ENCODE data around the gene DYRK3. TPM values are rescaled to one million over a fixed set of nuclear protein-coding genes. Genes with fewer than 3 reads are reported as not detected.
A peak's percentile ranks its signal among the peaks of the same experiment; 100 is the strongest.

The DYRK3 gene
- total and polyA plus RNA-seq, 12 donors, result 4.1 to 31.1 (median 20.8) TPM

DNA sequence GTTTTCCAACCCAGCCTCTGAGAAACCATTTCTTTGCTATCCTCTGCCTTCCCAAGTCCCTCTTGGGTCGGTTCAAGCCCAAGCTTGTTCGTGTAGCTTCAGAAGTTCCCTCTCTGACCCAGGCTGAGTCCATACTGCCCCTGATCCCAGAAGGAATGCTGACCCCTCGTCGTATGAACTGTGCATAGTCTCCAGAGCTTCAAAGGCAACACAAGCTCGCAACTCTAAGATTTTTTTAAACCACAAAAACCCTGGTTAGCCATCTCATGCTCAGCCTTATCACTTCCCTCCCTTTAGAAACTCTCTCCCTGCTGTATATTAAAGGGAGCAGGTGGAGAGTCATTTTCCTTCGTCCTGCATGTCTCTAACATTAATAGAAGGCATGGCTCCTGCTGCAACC is 46.8 kb upstream of the DYRK3 start:
- no peaks in the 10 kb centered on the region for H3K9me3 ChIP-seq
- no peak overlapping the region for H3K4me3 ChIP-seq
- WGBS, 2 donors, result 78 to 79% methylated on average over 6 of the region's 6 CpGs
- TF ChIP-seq, protein P1, sequence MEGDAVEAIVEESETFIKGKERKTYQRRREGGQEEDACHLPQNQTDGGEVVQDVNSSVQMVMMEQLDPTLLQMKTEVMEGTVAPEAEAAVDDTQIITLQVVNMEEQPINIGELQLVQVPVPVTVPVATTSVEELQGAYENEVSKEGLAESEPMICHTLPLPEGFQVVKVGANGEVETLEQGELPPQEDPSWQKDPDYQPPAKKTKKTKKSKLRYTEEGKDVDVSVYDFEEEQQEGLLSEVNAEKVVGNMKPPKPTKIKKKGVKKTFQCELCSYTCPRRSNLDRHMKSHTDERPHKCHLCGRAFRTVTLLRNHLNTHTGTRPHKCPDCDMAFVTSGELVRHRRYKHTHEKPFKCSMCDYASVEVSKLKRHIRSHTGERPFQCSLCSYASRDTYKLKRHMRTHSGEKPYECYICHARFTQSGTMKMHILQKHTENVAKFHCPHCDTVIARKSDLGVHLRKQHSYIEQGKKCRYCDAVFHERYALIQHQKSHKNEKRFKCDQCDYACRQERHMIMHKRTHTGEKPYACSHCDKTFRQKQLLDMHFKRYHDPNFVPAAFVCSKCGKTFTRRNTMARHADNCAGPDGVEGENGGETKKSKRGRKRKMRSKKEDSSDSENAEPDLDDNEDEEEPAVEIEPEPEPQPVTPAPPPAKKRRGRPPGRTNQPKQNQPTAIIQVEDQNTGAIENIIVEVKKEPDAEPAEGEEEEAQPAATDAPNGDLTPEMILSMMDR (IDR thresholded peaks at IDR 0.05), result no peak
- H3K36me3 ChIP-seq, result peaks cover 0 to 91% (median 49%) of the 10 kb centered on the region in 9 donors
- intact Hi-C loops (cut with DNase I), result no loop called here
- DNase-seq, result no peak
- H3K27me3 ChIP-seq, result no peaks in the 10 kb centered on the region
- peaks cover 0 to 44% (median 9%) of the 10 kb centered on the region in 9 donors for H3K4me1 ChIP-seq
- H3K27ac ChIP-seq, result peak overlapping the region in 4 of 10 donors; percentile 7 to 50 (median 37)
- ATAC-seq, result no peak

DNA sequence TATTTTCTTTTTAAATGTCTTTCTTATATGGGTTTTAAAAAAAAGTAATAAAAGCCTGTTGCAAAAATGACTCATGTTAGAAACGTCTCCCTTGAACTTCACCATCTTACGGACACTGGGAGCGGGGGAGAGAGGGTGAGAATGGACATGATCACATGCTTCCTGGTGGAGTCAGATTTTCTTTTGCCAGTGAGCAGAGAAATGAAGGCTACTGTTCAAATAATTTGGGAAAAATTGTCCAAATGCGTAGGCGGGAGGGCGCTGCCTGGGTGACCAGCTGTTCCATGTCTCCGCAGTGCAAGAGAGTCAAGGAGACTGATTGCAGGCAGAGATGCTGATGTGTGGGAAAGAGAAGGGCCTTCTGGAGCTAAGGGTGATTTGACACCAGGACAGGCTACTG is 46.1 kb upstream of the DYRK3 start:
- intact Hi-C loops (cut with DNase I), result no loop called here
- ATAC-seq (peak; percentile 52 to 85 (median 68)), DNase-seq (peak in 1 of 2 donors; percentile 45)
- Histone ChIP-seq H3K4me3 (no peak overlapping the region), H3K27me3 (no peaks in the 10 kb centered on the region), H3K9me3 (no peaks in the 10 kb centered on the region), H3K4me1 (peaks cover 0 to 38% (median 8%) of the 10 kb centered on the region in 9 donors), H3K27ac (peak overlapping the region in 5 of 10 donors; percentile 9 to 50 (median 33)), H3K36me3 (peaks cover 0 to 94% (median 52%) of the 10 kb centered on the region in 9 donors)
- TF ChIP-seq, protein P1 (IDR thresholded peaks at IDR 0.05), result no peak
- 67% methylated on average over 7 of the region's 7 CpGs for WGBS, 2 donors

DNA sequence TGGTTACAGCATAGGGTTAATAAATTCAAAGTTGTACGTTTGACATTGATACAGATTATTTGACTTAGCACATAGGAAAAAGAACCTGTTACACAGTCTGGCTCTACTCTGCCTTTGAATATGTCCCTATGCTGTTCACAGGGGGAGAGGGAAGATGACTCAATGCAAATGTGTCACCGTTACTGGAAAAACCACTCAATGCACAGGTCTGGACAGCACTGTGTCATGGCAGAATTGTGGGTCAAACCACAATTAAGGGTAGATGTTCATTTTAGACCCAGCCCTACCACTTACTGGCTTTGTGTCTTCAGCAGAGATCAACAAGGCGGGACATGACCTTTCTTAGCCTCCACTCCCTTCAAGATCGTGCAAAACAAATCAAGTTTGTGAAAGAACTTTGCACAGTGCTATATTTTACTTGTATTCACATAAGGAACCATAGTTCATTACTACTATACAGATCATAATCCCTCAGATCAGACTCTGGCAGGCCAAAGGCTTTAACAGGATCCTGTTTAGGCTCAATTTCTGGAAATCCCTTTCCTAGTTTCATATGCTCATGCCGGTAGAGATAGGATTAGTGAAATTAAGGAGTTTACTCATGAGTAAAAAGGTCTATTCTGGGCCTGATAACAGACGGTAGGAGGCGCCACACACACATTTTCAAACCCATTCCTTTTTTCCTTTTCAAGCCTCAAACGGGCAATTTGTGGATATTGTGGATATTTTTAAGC is 45.1 kb upstream of the DYRK3 start:
- Histone ChIP-seq H3K27ac (peak overlapping the region in 1 of 10 donors; percentile 46), H3K27me3 (no peaks in the 10 kb centered on the region), H3K4me1 (peaks cover 0 to 33% (median 6%) of the 10 kb centered on the region in 9 donors), H3K36me3 (peaks cover 0 to 99% (median 56%) of the 10 kb centered on the region in 9 donors), H3K9me3 (no peaks in the 10 kb centered on the region), H3K4me3 (no peak overlapping the region)
- TF ChIP-seq, protein P1 (IDR thresholded peaks at IDR 0.05), result peak in 5 of 9 donors; percentile 6 to 35 (median 10)
- ATAC-seq, result peak in 1 of 8 donors; percentile 16
- intact Hi-C loops (cut with DNase I), result no loop called here
- DNase-seq, result no peak
- WGBS, 2 donors, result 61 to 63% methylated on average over 8 of the region's 8 CpGs

DNA sequence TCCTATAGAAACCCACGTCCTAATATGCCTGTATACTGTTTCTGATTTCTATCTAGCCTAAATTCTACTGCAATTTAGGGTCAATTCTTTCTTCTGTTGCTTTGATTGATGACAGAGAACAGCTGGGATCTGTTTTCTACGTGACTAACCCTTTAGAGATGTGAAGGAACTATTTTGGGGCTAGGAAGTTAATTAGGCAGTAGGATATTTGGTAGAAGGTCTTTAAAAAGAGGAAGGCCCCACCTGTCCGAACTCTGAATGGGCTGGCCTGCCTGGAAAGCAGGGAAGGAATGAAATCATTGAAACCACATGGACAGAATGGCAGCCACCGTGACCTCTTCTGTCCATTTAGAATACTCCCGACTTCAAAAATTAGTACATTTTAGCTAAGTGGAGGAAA is 44.1 kb upstream of the DYRK3 start:
- Histone ChIP-seq H3K4me1 (peaks cover 0 to 32% (median 6%) of the 10 kb centered on the region in 9 donors), H3K27ac (peak overlapping the region in 1 of 10 donors; percentile 33), H3K4me3 (no peak overlapping the region), H3K36me3 (peaks cover 0 to 99% (median 56%) of the 10 kb centered on the region in 9 donors), H3K9me3 (no peaks in the 10 kb centered on the region), H3K27me3 (no peaks in the 10 kb centered on the region)
- TF ChIP-seq, protein P1 (IDR thresholded peaks at IDR 0.05), result no peak
- intact Hi-C loops (cut with DNase I), result no loop called here
- ATAC-seq (no peak), DNase-seq (no peak)
- 79 to 84% methylated on average over 5 of the region's 5 CpGs for WGBS, 2 donors

Data from heart right ventricle (tissue), 16 donors.